Measurements from ENCODE around the gene STX17.

STX17 gene

DNA sequence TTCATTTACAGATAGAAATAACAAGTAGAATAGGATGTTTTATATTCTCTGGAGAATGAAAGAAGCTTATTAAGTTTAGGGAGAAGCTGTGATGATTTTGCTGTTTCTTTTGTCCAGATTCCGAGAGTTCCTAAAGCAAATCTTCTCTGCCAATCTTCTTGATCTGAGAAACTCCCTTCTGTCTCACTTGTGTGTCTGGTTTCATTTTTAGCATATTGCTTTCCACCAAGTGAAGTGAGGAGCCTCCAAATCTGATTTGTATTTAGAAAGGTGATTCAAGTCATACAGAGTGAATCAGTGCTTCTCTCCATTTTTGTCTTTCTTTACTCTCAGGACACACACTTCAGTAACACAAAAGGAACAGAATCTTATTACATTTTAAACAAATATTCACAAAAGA, 48.4 kb downstream of the STX17 start:
- ChIA-PET POLR2A (no interaction called here), CTCF (interaction anchor here (1.1 kb wide), 1 partner anchor 49 kb away, joined by 3 read pairs; no protein-coding TSS in a partner anchor)
- Histone ChIP-seq H3K9me3 (ENCODE audit: control insufficient read depth, insufficient read depth, low read depth, low read length) (no peaks in the 10 kb centered on the region), H3K36me3 (ENCODE audit: control insufficient read depth in 2 of 2, insufficient read depth in 1 of 2, low read length in 2 of 2) (peaks cover 0 to 29% of the 10 kb centered on the region in 2 experiments; a peak in 2 of 3 replicates), H3K27ac (ENCODE audit: extremely low read depth, low read depth, low read length) (no peak overlapping the region), H3K4me1 (ENCODE audit: control insufficient read depth, insufficient read depth, low read length) (no peaks in the 10 kb centered on the region), H3K4me3 (ENCODE audit: low read depth, low read length) (no peak overlapping the region)
- TF ChIP-seq ZNF221 (tag by site-specific recombination; IDR thresholded peaks at IDR 0.05; ENCODE audit: borderline replicate concordance), result no peak
- no peak for TF ChIP-seq GLIS1 (tag by site-specific recombination; IDR thresholded peaks at IDR 0.05)

DNA sequence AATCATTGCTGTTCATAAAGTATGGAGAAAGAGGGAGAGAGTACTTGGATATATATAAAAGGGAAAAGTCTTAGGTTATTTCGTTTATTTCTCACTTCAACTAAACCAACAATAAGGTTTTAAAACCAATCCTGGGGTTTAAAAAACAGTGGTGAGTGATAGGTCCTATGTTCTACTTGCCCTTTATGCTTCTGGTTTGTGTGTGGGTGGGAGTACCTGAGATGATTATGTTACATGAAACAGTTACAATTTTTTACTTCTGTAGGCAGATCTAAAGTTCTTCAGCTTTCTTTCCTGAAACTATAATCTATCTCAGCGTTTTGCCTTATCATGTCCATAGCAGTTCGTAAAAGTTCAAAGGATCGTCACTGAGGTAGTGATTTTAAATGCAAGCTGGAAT, 49.2 kb downstream of the STX17 start:
- ChIA-PET CTCF (no interaction called here), POLR2A (no interaction called here)
- no peak overlapping the region for H3K27ac ChIP-seq (ENCODE audit: extremely low read depth, low read depth, low read length)
- TF ChIP-seq ZNF544 (tag by site-specific recombination; IDR thresholded peaks at IDR 0.05) (no peak), ZNF155 (tag by site-specific recombination; IDR thresholded peaks at IDR 0.05) (no peak), GLI2 (tag by site-specific recombination; IDR thresholded peaks at IDR 0.05; ENCODE audit: borderline replicate concordance, low read depth) (no peak), ZNF768 (tag by site-specific recombination; IDR thresholded peaks at IDR 0.05) (no peak), ZNF785 (tag by site-specific recombination; IDR thresholded peaks at IDR 0.05) (no peak)
- TF ChIP-seq, protein P1, sequence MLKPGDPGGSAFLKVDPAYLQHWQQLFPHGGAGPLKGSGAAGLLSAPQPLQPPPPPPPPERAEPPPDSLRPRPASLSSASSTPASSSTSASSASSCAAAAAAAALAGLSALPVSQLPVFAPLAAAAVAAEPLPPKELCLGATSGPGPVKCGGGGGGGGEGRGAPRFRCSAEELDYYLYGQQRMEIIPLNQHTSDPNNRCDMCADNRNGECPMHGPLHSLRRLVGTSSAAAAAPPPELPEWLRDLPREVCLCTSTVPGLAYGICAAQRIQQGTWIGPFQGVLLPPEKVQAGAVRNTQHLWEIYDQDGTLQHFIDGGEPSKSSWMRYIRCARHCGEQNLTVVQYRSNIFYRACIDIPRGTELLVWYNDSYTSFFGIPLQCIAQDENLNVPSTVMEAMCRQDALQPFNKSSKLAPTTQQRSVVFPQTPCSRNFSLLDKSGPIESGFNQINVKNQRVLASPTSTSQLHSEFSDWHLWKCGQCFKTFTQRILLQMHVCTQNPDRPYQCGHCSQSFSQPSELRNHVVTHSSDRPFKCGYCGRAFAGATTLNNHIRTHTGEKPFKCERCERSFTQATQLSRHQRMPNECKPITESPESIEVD (tag by site-specific recombination; IDR thresholded peaks at IDR 0.05), result no peak
- TF ChIP-seq, protein P2, sequence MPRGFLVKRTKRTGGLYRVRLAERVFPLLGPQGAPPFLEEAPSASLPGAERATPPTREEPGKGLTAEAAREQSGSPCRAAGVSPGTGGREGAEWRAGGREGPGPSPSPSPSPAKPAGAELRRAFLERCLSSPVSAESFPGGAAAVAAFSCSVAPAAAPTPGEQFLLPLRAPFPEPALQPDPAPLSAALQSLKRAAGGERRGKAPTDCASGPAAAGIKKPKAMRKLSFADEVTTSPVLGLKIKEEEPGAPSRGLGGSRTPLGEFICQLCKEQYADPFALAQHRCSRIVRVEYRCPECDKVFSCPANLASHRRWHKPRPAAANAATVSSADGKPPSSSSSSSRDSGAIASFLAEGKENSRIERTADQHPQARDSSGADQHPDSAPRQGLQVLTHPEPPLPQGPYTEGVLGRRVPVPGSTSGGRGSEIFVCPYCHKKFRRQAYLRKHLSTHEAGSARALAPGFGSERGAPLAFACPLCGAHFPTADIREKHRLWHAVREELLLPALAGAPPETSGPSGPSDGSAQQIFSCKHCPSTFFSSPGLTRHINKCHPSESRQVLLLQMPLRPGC (tag by site-specific recombination; IDR thresholded peaks at IDR 0.05), result no peak
- no peaks in the 10 kb centered on the region for H3K4me1 ChIP-seq (ENCODE audit: control insufficient read depth, insufficient read depth, low read length)
- peaks cover 0 to 33% of the 10 kb centered on the region in 2 experiments; a peak in 2 of 3 replicates for H3K36me3 ChIP-seq (ENCODE audit: control insufficient read depth in 2 of 2, insufficient read depth in 1 of 2, low read length in 2 of 2)
- no peak overlapping the region for H3K4me3 ChIP-seq (ENCODE audit: low read depth, low read length)
- H3K9me3 ChIP-seq (ENCODE audit: control insufficient read depth, insufficient read depth, low read depth, low read length), result no peaks in the 10 kb centered on the region

DNA sequence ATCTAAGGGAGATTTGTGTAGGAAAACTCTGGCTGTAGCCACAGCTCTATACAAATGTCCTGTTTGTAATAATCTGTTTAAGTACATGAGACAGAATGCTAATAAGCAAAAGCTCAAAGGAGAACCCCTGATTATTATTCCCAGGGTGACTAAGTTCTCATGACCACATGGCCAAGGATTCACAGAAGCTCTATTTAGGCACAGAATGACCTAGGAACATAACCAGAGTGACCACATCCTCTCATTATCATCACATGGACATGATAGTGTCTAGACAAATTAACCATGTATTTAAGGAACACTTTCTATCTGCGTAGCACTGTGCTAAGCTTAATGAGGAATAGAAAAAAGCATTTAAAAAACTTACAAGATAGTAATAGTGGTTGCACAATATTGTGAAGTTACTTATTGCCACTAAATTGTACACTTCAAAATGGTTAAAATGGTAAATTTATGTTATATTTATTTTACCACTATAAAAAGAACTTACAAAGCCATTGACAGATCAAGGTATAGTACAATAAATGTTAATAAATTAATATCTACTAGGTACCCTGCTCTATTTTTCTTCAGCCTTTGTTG, 56.3 kb downstream of the STX17 start:
- CTCF ChIA-PET, result interaction anchor here (0.6 to 0.8 kb wide), 3 partner anchors 12 to 517 kb away, joined by 3 read pairs; no protein-coding TSS in a partner anchor
- Histone ChIP-seq H3K9me3 (ENCODE audit: control insufficient read depth, insufficient read depth, low read depth, low read length) (no peaks in the 10 kb centered on the region), H3K27ac (ENCODE audit: extremely low read depth, low read depth, low read length) (no peak overlapping the region), H3K36me3 (ENCODE audit: control insufficient read depth in 2 of 2, insufficient read depth in 1 of 2, low read length in 2 of 2) (peaks cover 3 to 34% of the 10 kb centered on the region in 2 experiments; a peak in 2 of 3 replicates), H3K4me1 (ENCODE audit: control insufficient read depth, insufficient read depth, low read length) (no peaks in the 10 kb centered on the region), H3K4me3 (ENCODE audit: low read depth, low read length) (no peak overlapping the region)
- POLR2A ChIA-PET, result no interaction called here
- TF ChIP-seq ZNF830 (tag by site-specific recombination; IDR thresholded peaks at IDR 0.05; ENCODE audit: low read depth) (no peak), ZNF223 (tag by site-specific recombination; IDR thresholded peaks at IDR 0.05) (no peak), IKZF3 (tag by site-specific recombination; IDR thresholded peaks at IDR 0.05) (no peak)
- TF ChIP-seq, protein P3, sequence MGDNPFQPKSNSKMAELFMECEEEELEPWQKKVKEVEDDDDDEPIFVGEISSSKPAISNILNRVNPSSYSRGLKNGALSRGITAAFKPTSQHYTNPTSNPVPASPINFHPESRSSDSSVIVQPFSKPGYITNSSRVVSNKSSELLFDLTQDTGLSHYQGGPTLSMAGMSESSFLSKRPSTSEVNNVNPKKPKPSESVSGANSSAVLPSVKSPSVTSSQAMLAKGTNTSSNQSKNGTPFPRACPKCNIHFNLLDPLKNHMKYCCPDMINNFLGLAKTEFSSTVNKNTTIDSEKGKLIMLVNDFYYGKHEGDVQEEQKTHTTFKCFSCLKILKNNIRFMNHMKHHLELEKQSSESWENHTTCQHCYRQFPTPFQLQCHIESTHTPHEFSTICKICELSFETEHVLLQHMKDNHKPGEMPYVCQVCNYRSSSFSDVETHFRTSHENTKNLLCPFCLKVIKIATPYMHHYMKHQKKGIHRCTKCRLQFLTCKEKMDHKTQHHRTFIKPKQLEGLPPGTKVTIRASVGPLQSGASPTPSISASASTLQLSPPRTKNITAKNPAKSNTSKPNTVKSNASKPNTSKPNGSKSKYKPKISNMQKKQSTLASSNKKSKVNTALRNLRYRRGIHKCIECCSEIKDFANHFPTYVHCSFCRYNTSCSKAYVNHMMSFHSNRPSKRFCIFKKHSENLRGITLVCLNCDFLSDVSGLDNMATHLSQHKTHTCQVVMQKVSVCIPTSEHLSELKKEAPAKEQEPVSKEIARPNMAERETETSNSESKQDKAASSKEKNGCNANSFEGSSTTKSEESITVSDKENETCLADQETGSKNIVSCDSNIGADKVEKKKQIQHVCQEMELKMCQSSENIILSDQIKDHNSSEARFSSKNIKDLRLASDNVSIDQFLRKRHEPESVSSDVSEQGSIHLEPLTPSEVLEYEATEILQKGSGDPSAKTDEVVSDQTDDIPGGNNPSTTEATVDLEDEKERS (tag by site-specific recombination; IDR thresholded peaks at IDR 0.05), result no peak
- TF ChIP-seq, protein P4, sequence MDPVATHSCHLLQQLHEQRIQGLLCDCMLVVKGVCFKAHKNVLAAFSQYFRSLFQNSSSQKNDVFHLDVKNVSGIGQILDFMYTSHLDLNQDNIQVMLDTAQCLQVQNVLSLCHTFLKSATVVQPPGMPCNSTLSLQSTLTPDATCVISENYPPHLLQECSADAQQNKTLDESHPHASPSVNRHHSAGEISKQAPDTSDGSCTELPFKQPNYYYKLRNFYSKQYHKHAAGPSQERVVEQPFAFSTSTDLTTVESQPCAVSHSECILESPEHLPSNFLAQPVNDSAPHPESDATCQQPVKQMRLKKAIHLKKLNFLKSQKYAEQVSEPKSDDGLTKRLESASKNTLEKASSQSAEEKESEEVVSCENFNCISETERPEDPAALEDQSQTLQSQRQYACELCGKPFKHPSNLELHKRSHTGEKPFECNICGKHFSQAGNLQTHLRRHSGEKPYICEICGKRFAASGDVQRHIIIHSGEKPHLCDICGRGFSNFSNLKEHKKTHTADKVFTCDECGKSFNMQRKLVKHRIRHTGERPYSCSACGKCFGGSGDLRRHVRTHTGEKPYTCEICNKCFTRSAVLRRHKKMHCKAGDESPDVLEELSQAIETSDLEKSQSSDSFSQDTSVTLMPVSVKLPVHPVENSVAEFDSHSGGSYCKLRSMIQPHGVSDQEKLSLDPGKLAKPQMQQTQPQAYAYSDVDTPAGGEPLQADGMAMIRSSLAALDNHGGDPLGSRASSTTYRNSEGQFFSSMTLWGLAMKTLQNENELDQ (tag by site-specific recombination; IDR thresholded peaks at IDR 0.05; ENCODE audit: low read depth), result no peak
- TF ChIP-seq, protein P5, sequence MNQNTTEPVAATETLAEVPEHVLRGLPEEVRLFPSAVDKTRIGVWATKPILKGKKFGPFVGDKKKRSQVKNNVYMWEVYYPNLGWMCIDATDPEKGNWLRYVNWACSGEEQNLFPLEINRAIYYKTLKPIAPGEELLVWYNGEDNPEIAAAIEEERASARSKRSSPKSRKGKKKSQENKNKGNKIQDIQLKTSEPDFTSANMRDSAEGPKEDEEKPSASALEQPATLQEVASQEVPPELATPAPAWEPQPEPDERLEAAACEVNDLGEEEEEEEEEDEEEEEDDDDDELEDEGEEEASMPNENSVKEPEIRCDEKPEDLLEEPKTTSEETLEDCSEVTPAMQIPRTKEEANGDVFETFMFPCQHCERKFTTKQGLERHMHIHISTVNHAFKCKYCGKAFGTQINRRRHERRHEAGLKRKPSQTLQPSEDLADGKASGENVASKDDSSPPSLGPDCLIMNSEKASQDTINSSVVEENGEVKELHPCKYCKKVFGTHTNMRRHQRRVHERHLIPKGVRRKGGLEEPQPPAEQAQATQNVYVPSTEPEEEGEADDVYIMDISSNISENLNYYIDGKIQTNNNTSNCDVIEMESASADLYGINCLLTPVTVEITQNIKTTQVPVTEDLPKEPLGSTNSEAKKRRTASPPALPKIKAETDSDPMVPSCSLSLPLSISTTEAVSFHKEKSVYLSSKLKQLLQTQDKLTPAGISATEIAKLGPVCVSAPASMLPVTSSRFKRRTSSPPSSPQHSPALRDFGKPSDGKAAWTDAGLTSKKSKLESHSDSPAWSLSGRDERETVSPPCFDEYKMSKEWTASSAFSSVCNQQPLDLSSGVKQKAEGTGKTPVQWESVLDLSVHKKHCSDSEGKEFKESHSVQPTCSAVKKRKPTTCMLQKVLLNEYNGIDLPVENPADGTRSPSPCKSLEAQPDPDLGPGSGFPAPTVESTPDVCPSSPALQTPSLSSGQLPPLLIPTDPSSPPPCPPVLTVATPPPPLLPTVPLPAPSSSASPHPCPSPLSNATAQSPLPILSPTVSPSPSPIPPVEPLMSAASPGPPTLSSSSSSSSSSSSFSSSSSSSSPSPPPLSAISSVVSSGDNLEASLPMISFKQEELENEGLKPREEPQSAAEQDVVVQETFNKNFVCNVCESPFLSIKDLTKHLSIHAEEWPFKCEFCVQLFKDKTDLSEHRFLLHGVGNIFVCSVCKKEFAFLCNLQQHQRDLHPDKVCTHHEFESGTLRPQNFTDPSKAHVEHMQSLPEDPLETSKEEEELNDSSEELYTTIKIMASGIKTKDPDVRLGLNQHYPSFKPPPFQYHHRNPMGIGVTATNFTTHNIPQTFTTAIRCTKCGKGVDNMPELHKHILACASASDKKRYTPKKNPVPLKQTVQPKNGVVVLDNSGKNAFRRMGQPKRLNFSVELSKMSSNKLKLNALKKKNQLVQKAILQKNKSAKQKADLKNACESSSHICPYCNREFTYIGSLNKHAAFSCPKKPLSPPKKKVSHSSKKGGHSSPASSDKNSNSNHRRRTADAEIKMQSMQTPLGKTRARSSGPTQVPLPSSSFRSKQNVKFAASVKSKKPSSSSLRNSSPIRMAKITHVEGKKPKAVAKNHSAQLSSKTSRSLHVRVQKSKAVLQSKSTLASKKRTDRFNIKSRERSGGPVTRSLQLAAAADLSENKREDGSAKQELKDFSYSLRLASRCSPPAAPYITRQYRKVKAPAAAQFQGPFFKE (tag by site-specific recombination; IDR thresholded peaks at IDR 0.05; ENCODE audit: borderline replicate concordance), result no peak
